ENCODE data around the gene CRY1. TPM values are rescaled to one million over a fixed set of nuclear protein-coding genes. Genes with fewer than 3 reads are reported as not detected.

CRY1 gene
- total and polyA plus RNA-seq, 8 donors = 3.6 to 95.1 (median 24.0) TPM

DNA sequence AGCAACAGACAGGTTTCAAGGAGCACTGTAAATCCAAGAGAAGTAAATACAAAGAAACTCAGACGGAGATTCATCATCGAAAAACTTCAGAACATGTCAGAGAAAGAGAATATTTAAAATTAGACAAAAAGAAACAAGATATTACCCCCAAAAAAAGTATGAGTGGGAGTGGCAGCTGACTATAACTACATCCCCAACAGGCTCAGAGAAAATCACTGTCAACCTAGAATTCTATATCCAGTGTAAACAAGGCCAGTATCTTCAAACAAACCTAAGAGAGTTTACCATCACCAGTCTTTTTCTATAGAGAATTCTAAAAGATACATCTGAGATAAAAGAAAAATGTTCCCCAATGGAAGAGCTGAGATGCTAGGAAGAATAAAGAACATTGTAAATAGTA lies 39.6 kb downstream of the CRY1 start:
- DNase-seq = no peak
- no peak overlapping the region for H3K27ac ChIP-seq
- TF ChIP-seq, protein P1, sequence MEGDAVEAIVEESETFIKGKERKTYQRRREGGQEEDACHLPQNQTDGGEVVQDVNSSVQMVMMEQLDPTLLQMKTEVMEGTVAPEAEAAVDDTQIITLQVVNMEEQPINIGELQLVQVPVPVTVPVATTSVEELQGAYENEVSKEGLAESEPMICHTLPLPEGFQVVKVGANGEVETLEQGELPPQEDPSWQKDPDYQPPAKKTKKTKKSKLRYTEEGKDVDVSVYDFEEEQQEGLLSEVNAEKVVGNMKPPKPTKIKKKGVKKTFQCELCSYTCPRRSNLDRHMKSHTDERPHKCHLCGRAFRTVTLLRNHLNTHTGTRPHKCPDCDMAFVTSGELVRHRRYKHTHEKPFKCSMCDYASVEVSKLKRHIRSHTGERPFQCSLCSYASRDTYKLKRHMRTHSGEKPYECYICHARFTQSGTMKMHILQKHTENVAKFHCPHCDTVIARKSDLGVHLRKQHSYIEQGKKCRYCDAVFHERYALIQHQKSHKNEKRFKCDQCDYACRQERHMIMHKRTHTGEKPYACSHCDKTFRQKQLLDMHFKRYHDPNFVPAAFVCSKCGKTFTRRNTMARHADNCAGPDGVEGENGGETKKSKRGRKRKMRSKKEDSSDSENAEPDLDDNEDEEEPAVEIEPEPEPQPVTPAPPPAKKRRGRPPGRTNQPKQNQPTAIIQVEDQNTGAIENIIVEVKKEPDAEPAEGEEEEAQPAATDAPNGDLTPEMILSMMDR (IDR thresholded peaks at IDR 0.05) = no peak
- TF ChIP-seq POLR2AphosphoS5 (IDR thresholded peaks at IDR 0.05) (no peak), EP300 (IDR thresholded peaks at IDR 0.05) (no peak), POLR2A (IDR thresholded peaks at IDR 0.05) (no peak)
- no peak overlapping the region for H3K4me3 ChIP-seq
- no peaks in the 10 kb centered on the region for H3K36me3 ChIP-seq
- H3K4me1 ChIP-seq = peaks cover 9 to 34% (median 21%) of the 10 kb centered on the region in 4 donors
- 95 to 99% (median 97%) methylated on average over 2 of the region's 2 CpGs for WGBS, 5 donors
- intact Hi-C loops (cut with DNase I; ENCODE audit: low total_unique reads) = no loop called here
- peaks cover 0 to 10% (median 3%) of the 10 kb centered on the region in 4 donors for H3K9me3 ChIP-seq
- no peaks in the 10 kb centered on the region for H3K27me3 ChIP-seq

DNA sequence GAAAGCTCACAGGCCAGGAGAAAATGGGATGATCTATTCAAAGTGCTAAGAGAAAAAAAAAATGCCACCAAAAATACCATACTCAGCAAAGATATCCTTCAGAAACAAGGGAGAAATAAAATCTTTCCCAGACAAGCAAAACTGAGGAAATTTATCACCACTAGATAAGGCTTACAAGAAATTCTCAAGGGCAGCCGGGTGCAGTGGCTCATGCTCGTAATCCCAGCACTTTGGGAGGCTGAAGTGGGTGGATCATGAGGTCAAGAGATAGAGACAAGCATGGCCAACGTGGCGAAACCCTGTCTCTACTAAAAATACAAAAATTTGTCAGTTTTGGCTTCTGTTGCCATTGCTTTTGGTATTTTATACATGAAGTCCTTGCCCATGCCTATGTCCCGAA lies 48.2 kb downstream of the CRY1 start:
- intact Hi-C loops (cut with DNase I; ENCODE audit: low total_unique reads) = no loop called here
- H3K4me1 ChIP-seq = peaks cover 0 to 14% (median 2%) of the 10 kb centered on the region in 4 donors
- TF ChIP-seq POLR2AphosphoS5 (IDR thresholded peaks at IDR 0.05) = no peak
- TF ChIP-seq POLR2A (IDR thresholded peaks at IDR 0.05) = no peak
- TF ChIP-seq, protein P1 (IDR thresholded peaks at IDR 0.05) = no peak
- no peak for TF ChIP-seq EP300 (IDR thresholded peaks at IDR 0.05)
- no peak overlapping the region for H3K27ac ChIP-seq
- WGBS, 5 donors = 67 to 90% (median 86%) methylated on average over 5 of the region's 5 CpGs
- no peak for DNase-seq
- H3K36me3 ChIP-seq = no peaks in the 10 kb centered on the region
- H3K27me3 ChIP-seq = no peaks in the 10 kb centered on the region
- no peak overlapping the region for H3K4me3 ChIP-seq
- H3K9me3 ChIP-seq = peaks cover 0 to 10% (median 5%) of the 10 kb centered on the region in 4 donors

DNA sequence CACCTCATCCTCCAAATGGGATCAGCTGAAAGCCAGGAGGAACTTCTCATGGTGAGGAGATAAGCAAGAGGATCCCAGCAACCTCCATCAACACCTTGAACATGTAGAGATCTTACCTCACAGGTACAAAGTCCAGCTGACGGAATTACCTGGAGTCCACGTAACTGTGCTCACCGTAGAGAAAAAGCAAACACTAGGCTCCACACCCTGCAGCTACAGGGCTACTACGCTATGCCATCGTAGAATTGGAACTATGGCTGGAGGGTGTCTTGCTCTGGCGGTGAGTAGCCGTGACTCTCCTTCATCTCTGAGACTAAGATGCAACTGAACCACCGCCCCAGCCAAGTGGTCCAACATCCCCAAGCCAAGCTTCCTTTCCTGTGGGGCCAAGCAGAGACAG lies 50.5 kb downstream of the CRY1 start:
- Histone ChIP-seq H3K9me3 (peaks cover 0 to 5% (median 0%) of the 10 kb centered on the region in 4 donors), H3K4me3 (no peak overlapping the region), H3K4me1 (peaks cover 0 to 14% (median 2%) of the 10 kb centered on the region in 4 donors), H3K27me3 (no peaks in the 10 kb centered on the region), H3K27ac (peak overlapping the region in 4 of 5 donors; percentile 44 to 60 (median 52)), H3K36me3 (no peaks in the 10 kb centered on the region)
- WGBS, 5 donors = 44 to 76% (median 54%) methylated on average over 7 to 8 of the region's 8 CpGs
- peak in 2 of 3 donors; percentile 51 to 77 for TF ChIP-seq POLR2AphosphoS5 (IDR thresholded peaks at IDR 0.05)
- TF ChIP-seq, protein P1 (IDR thresholded peaks at IDR 0.05) = no peak
- no peak for TF ChIP-seq POLR2A (IDR thresholded peaks at IDR 0.05)
- TF ChIP-seq EP300 (IDR thresholded peaks at IDR 0.05) = no peak
- intact Hi-C loops (cut with DNase I; ENCODE audit: low total_unique reads) = no loop called here
- DNase-seq = peak; percentile 48 to 85

DNA sequence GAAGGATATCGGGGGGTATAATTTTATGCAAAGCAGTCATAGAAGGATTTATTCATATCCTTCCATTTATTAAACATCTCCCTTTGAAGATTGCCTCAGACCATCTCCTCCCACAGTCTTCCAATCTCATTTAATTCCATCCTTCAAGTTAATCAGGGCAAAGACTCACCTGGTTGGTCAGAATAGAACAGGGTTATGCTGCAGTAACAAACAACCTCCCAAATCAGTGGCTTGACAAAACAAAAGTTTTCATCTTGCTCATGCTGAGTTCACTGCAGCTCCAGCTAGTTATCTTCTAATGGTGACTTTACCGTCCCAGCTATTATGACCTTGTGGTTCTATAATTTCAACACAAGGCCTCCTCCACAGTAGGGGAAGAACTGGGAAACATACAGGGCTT lies 57.6 kb downstream of the CRY1 start:
- no peaks in the 10 kb centered on the region for H3K27me3 ChIP-seq
- no peak for TF ChIP-seq POLR2A (IDR thresholded peaks at IDR 0.05)
- TF ChIP-seq EP300 (IDR thresholded peaks at IDR 0.05) = no peak
- DNase-seq = no peak
- no peaks in the 10 kb centered on the region for H3K9me3 ChIP-seq
- WGBS, 5 donors = 91 to 96% (median 95%) methylated on average over 2 of the region's 2 CpGs
- H3K4me3 ChIP-seq = no peak overlapping the region
- H3K36me3 ChIP-seq = no peaks in the 10 kb centered on the region
- intact Hi-C loops (cut with DNase I; ENCODE audit: low total_unique reads) = no loop called here
- no peak overlapping the region for H3K27ac ChIP-seq
- peaks cover 0 to 18% (median 8%) of the 10 kb centered on the region in 4 donors for H3K4me1 ChIP-seq

All from stomach (tissue), 9 donors.